GM20431 (cell line): ENCODE measurements around the gene CATSPER1.

Experiments used
- in situ Hi-C: fragments of 300-500 bp; cut with MseI, MboI; formaldehyde crosslinking; loops from one replicate; pipeline ENCODE4 v1.15.0; 2020; ENCODE audit warnings: low sequenced_read_pairs; ENCODE audit not compliant: unreplicated experiment

The CATSPER1 gene

DNA sequence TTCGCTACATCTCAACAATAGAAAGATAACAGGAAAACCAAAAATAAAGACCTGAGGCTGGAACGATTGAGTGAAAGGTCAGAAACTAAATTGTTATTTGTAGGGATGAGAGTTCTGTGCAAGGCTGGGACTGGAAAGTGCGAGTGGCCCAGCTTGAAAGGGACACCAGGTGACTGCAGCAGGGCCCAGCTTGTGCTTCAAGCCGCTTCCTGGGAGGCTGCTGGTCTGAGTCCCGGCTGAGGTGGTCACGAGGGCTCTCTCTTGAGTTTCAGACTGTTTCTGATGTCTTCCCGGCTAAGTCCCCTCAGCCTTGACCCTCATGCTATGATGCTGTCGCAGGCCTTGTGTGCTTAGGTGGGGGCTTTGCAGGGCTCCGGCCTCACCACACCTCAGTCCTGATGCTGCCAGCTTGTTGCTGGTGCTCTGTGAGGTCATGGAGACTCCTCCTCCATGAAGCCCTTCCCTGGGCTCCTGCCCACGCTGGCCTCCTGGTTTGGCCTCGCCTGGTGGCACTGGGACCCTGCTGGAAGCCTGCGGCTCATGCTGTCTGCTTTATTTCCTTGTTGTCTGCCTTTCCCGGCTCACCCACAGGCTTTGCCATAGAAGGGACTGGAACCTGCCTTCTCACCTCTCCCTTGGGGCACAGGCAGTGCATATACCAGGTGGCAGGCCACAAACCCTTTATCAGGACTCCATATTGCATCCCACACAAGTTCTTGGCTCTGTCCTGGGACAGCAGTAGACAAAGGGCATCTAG lies 20.0 kb downstream of the CATSPER1 start:
- in situ Hi-C loops: no loop called here

DNA sequence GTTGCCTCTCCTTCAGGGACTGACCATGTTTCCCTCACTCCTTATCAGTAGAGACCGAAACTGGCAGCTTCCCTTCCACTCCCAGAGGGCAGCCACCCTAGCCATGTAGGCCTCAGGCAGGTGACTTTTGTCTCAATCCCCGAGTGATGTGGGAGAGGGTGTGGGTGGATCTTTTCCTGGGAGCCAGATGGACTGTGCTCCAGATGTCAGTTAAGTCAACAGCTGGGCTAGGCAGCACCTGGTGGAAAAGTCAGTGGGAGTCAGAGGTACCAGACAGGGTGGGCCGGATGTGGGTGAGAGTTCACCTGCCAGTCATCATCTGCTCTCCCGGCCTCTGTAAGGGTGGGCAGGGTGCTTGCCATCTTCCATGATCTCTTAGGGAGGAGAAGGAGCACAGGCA lies 22.1 kb downstream of the CATSPER1 start:
- in situ Hi-C loops: no loop called here

DNA sequence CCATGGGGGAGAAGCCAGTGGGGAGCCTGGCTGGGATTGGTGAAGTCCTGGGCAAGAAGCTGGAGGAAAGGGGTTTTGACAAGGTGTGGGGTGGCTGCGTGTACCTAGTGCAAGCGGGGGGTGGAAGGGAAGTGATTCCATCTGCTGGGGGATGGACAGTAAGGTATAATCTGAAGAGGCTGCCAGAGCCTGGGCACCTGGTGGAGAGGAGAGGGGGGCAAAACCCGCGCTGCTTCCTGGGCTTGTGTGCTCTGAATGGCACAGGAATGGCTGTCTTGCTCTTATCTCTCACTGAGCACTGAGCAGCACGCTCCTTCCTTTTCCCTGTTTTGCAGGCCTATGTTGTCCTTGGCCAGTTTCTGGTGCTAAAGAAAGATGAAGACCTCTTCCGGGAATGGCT lies 23.0 kb downstream of the CATSPER1 start:
- in situ Hi-C loops: no loop called here

DNA sequence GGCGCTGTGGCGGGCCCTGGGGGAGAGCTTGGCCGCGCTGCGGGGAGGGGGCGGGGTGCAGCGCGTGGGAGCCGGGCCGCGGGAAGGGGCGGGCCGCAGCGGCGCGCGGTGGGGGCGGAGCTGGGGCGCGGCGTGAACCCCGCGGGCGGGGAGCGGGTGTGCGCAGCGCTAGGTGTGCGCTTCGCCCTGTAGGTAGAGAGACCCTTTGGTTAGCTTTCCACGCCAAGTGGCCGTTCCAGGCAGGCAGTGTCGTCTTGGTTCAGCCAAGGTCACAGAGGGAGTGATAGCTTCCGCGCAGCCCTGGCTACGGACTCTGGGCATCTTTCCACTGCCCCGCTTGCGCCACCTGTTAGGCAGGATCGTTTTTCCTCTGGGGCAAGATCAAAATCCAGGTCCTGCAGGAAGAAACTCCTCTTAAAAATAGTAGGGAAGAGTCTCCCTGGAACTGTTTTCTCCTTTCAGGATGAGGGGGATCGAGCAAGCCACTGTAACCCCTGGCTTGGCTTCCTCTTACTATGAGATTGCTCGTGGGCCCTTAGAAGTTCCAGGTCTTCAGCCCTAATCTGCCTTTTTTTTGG lies 23.5 kb downstream of the CATSPER1 start:
- in situ Hi-C loops: no loop called here

DNA sequence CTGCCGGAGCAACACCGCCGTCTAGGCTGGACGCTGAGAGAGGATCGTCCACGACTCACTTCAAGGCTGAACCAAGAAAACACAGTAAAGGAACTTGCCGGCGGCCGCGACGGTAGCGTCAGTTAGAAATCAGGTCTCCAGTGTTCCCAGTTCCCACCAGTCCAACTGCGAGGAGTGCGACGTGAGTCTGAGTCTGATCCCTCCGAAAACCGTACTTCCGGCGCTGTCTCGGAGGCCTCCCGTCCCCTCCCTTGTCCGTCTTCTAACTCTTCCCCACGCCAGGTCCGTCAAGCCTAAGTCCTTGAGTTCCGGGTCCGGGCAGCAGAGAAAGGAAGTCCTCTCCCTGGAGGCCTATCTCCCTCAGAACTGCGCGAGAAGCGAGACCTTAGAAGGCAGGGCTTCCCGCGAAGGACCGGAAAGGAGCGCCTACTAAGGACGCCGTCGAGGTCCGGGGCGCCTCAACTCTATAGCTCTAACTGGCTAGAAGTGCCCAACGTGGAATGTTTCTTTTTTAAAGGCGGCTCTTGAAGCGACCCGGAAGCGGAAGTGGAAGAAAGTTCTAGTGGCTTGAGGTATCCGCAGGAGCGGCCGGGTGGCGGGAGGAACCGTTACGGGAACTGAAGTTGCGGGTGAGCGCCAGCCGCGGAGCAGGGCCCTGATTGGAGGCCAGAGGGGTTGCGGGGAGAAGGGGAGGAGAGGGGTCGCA lies 24.2 kb downstream of the CATSPER1 start, which contains the start of the genes BANF1 and EIF1AD:
Gene BANF1 (plus strand): TSS at position 562 of the 706 bp plus-strand sequence. CDS start 748 bp downstream, outside the sequence.
Gene EIF1AD (minus strand): TSS at position 216 of the 706 bp plus-strand sequence. CDS start 1,768 bp downstream, outside the sequence.
- in situ Hi-C loops: no loop called here

DNA sequence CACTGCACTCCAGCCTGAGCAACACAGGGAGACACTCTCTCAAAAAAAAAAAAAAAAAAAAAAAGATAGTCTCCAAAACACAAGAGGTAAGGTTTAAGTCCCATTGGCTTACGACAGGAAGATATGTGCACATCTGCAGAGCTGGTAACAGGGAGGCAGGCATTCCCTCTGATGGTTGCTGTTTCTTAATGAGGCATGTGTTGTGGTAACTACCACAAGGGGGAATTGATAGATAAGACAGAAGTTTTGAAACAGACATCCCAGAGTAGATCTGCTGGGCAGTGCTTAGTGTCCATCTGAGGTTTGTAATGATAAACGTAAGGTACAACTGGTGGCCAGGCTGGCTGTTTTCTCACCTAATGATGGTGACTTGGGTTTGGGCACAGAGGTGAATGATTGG lies 29.0 kb downstream of the CATSPER1 start:
- in situ Hi-C loops: loop anchor here (25.0 kb wide), 1 partner anchor 285 kb away; the partner anchor contains the start of genes KAT5 and RNASEH2C

DNA sequence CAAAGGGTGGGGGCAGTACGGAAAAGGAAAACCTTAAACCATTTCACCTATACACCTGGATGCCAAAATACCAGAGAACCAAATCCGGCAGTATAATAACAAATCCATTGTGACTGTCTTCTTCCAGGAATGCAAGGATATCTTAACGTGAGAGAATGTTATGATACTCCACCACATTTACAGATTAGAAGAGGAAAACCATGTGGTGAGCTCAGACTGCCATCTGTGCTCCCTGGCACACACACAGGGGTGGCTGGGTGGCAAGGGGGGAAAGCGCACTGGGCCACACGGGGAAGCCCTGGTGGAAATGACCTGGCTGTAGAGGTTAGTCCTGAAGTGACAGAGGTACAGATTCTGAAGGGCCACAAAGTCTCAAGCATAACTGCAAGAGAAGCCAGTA lies 34.2 kb downstream of the CATSPER1 start:
- in situ Hi-C loops: loop anchor here (25.0 kb wide), 1 partner anchor 280 kb away; the partner anchor contains the start of genes KAT5 and RNASEH2C

DNA sequence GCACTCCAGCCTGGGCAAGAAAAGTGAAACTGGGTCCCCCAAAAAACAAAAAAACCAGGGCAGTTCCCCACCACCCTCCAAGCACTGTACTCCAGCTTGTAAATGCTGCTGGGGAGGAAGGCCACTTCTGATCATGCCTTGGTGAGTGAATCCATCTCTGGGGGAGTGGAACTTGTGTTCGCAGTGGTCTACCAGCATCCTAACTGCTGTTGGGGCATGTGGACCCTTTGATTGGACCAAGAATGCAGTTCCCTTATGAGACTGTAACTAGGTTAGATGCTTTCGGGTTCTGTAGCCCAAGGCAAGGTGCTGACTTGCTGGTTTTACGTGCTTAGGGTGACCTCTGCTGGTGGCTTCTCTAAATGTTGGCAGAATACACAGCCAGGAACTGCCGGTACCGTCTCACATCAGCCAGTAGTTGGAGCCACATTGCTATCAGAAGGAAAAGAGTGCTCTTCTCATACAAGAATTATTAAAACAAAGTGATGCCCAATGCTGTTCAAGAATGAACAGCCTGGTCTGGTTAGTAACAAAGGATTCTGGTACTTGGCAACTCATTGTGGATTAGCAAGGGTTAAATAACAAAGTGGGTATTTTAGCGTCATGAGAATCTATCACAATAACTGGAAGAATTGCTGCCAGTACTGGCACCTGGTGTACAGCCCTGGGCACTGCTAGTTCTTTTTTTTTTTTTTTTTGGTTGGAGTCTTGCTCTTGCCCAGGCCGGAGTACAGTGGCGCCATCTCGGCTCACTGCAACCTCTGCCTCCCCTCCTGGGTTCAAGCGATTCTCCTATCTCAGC lies 37.3 kb downstream of the CATSPER1 start:
- in situ Hi-C loops: loop anchor here (5.0 to 25.0 kb wide), 2 partner anchors 107 to 277 kb away; partner anchors contain the start of genes KAT5 and RNASEH2C

DNA sequence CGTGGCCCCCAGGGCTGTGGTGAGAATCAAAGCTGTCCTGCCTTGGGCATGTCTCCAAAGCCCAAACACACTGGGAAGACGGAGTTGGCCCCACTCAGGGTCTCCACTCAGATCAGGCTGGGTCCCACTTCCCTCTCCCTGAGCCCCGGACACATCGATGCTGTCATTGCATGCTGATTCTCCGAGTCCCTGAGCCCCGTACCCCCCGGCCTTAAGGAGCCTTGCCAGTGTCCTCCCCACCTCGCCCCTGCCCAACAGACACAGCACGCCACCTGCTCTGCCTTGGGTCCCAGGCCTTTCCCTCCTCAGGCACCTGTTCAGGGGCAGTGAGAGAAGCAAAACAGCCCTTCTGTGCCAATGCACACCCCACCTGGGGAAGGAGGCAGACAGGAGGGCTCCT lies 38.9 kb downstream of the CATSPER1 start:
- in situ Hi-C loops: loop anchor here (5.0 to 25.0 kb wide), 2 partner anchors 105 to 275 kb away; partner anchors contain the start of genes KAT5 and RNASEH2C

DNA sequence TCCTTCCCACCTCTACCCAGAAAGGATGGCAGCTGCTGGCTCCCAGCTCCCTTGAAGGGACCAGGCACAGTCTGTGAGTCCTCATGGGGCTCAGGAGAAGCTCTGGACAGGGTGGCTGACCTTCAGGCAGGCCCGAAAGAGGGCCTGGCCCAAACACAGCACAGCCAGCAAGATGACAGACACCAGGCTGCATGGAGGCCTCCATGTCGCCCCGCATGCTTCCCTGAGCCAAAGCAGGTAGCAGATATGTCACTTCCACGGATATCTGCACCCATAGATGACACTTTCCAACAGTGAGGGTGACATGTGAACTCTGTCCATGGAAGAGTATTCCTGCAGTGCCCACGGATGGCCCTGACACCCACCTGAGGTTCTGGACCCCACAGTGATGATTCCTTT lies 42.7 kb downstream of the CATSPER1 start:
- in situ Hi-C loops: loop anchor here (25.0 kb wide), 1 partner anchor 271 kb away; the partner anchor contains the start of genes KAT5 and RNASEH2C

DNA sequence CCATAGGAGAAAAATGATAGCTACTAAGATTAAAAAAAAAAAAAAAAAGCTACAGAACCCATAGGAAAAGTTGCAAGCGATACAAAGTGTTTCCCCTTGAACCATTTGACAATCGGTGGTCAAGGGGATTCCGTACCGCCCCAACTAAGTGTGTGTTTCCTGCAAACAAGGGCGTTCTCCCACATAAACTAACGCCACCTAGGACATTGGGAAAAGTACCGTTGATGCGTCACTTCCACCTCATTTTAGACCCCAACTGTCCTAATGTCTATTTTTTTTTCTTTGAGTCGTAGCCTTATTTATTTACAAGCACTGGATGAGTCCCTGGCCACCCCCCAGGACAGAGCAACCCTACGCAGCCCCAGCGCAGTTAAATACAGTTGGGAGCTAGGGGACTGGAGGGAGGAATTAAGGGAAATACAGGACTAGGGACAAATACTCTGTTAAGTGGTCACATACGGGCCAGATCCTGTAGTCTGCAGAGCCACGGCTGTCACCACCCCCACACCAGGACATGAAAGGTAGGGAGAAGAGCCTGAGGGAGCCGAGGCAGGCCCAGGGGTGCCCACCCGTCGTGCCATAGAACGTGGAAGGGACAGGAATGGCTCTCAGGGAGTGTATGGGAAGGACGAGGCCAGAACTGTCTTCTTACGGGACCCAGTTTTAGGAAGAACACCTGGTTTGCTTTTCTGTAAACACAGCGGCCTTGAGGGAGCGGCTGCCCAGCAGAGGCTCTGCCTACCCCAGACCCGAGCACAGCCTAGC lies 43.3 kb downstream of the CATSPER1 start:
- in situ Hi-C loops: loop anchor here (25.0 kb wide), 1 partner anchor 271 kb away; the partner anchor contains the start of genes KAT5 and RNASEH2C

DNA sequence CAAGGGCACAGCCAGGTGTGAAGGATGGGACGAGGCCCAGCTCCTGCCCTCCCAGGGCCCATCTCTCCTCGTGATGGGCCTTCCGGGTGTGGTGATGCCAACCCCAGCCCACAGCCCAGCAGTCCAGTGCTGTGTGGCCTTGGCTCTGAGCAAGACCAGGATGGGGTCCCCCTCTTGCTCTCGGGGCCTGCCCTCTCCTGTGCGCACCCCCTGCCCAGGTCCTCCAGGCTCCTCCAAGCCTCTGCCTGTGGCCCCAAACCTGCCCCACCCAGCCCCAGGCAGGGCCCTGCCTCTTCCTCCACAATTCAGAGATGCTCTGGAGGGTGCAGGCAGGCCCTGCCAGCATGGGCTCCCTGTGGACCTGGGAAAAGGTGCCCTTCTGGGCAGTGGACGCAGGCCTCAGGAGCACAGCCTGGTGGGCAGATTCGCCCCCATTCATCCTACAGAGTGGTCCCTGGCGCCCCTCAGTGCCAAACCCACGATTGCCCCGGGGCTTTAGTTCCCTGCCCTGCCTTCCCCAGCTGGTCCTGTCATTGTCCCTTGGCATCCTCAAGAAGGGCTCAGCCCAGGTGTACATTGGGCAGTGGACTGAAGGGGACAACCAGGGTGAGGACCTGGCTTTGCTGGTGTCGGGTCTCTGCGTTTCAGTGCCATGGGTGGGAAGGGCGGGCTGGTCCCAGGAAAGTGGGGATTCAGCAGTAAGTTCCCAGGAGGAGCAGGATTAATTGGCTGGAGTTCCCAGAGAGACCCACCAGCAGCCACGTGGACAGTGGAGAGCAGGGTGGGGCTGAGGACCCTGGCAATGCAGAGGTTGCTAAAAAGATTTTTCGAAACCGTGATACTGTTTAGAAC lies 44.1 kb downstream of the CATSPER1 start:
- in situ Hi-C loops: loop anchor here (25.0 kb wide), 1 partner anchor 270 kb away; the partner anchor contains the start of genes KAT5 and RNASEH2C

DNA sequence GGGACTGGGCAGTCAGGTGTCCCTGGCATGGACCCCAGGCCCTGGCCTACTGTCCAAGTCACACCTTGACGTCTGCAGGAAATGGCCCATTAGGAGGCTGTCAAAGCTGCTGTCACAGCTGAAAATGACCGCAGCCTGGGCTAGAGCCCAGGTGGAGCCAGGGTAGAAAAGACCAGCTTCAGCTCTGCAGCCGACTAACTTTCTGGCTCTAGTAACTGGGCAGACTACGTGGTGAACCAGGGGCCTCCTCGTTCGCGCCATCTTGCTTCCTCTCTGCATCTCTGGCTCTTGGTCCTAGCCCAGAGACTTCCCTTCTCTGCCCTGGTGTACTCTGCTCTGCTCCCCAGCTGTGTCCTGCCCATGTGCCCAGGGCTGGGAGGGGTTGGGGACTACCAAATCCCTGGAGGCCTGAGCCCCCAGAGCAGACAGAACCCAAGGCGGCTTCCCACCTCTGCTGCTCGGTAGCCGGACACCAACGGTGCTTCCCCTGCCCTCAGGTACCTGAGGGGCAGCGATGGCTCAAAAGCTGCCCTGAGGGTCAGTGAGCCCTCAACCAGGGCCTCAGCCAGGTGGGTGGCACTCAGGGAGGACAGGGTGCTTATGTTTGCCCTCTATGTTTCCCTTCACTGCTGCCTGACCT lies 45.1 kb downstream of the CATSPER1 start:
- in situ Hi-C loops: loop anchor here (25.0 kb wide), 1 partner anchor 269 kb away; the partner anchor contains the start of genes KAT5 and RNASEH2C

DNA sequence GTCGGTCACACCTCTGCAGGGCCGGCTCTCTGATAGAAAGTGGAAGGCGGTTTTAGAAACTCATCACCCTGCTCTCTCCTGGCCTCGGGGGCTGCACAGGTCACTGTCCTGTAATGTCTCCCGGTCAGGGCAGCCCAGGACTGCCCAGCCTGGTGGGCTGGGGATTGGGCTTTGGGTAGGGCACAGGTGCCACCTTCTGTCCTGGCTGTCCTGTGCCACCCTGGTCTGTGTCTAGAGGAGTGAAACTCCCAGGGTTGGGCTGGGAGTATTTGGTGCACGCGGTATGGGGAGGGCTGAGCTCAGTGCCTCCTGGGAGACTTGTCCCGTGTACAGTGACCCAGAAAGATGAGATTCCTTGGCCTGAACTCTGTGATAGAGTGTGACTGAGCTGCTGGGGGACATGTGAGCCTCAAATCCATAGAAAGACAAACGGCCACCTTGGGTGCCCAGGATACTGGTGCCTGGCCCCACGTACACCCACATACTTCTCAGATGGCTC lies 47.0 kb downstream of the CATSPER1 start:
- in situ Hi-C loops: loop anchor here (25.0 kb wide), 1 partner anchor 267 kb away; the partner anchor contains the start of genes KAT5 and RNASEH2C

DNA sequence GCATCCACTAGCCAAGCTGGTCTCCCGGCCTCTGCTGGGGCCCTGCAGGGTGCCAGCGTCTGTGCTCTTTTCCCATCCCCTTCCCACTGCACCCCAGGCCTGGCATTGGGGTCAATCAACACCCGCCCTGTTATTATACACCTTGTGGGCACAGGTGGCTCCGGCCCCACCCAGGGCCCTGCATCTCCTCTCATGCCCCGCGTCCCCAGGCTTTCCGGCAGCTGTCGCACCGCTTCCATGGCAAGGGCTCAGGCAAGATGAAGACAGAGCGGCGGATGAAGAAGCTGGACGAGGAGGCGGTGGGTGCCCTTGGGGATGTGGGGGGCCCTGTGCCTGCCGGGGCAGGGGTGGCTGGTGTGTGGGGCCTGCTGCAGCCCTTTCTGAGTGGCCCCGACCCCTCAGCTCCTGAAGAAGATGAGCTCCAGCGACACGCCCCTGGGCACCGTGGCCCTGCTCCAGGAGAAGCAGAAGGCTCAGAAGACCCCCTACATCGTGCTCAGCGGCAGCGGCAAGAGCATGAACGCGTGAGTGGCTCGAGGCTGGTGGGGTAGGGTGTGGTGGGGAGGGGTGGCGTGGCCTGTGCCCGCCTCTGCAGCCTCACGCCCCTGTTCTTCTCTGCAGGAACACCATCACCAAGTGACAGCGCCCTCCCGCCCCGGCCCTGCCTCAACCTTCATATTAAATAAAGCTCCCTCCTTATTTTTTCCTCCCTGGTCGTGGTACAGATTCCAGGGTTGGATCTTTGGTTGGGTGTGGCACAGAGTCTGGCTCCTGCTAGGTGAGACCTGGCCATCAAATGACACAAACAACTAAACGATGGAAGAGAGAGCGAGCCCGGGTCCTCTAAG lies 47.7 kb downstream of the CATSPER1 start:
- in situ Hi-C loops: loop anchor here (25.0 kb wide), 1 partner anchor 266 kb away; the partner anchor contains the start of genes KAT5 and RNASEH2C
